ENCODE results near the gene BRD3. TPM values are rescaled to one million over a fixed set of nuclear protein-coding genes. Genes with fewer than 3 reads are reported as not detected.

The BRD3 gene
- total and polyA plus RNA-seq, 4 experiments from 2014 or later, result 16.0 to 48.5 (median 30.5) TPM

DNA sequence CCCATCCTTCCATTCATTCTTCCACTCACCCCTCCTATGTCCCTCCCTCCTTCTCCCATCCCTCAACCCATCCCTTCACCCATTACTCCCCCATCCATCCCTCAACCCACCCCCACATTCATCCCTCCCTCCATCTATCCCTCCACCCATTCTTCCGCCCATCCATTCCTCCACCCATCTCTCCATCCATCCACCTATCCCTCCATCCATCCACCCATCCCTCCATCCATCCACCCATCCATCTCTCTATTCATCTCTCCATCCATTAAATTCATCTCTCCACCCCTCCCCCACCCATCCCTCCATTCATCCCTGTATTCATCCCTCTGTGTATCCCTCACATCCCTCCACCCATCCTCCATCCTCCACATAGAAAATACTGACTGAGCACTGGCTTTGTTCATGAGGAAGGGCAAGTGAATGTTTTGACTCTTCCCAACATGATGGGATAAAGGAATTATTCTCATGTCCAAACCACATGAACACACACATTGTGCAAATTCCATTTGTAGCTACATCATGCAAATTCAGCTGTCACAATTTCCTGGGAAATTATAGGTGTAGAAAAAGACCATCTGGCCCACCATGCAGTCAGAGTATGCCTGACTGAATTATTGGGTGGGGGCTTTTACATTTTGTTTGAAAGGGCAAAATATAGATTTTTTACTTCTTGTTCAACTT lies 68.8 kb downstream of the BRD3 start:
- Mint-ChIP-seq H3K4me1 (peaks cover 1 to 4% (median 3%) of the 10 kb centered on the region in 4 donors), H3K27ac (no peak overlapping the region), H3K27me3 (peaks cover 4 to 8% of the 10 kb centered on the region in 2 donors), H3K9me3 (no peaks in the 10 kb centered on the region), H3K4me3 (no peak overlapping the region), H3K36me3 (no peaks in the 10 kb centered on the region)
- Histone ChIP-seq H3K4me3 (ENCODE audit: low read length in 2 of 2) (no peak overlapping the region), H3K27ac (ENCODE audit: low read depth, low read length) (no peak overlapping the region), H3K36me3 (ENCODE audit: insufficient read depth, low read length) (no peaks in the 10 kb centered on the region), H3K9me3 (ENCODE audit: control insufficient read depth in 1 of 2, low read length in 2 of 2) (no peaks in the 10 kb centered on the region), H3K27me3 (ENCODE audit: insufficient read depth, low read length) (no peaks in the 10 kb centered on the region), H3K4me1 (ENCODE audit: insufficient read depth, low read length) (peaks cover 4% of the 10 kb centered on the region)
- DNase-seq, result no peak
- ChIA-PET POLR2A (ENCODE audit: partially characterized antibody) (no interaction called here), CTCF (ENCODE audit: partially characterized antibody) (no interaction called here)
- intact Hi-C loops (cut with micrococcal nuclease), result no loop called here

DNA sequence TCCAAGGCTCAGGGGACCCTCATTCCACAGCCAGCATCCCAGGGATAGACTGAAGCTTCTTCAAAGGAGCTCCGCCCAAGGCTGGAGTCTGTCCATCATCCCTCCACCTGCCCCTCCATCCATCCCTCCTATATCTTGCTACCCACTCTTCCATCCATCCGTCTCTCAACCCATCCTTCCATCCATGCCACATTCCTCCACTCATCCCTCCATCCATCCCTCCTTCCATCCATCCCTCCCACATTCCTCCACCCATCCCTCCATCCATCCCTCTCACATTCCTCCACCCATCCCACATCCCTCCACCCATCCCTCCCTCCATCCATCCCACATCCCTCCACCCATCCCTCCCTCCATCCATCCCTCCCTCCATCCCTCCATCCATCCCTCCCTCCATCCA lies 70.2 kb downstream of the BRD3 start:
- H3K4me1 ChIP-seq (ENCODE audit: insufficient read depth, low read length), result peaks cover 16% of the 10 kb centered on the region
- ChIA-PET POLR2A (ENCODE audit: partially characterized antibody) (interaction anchor here (0.7 kb wide), 1 partner anchor 27 kb away, joined by 3 read pairs; the partner anchor contains the start of gene BRD3OS), CTCF (ENCODE audit: partially characterized antibody) (interaction anchor here (0.7 kb wide), 1 partner anchor 215 kb away, joined by 5 read pairs; no protein-coding TSS in a partner anchor)
- no peaks in the 10 kb centered on the region for H3K36me3 ChIP-seq (ENCODE audit: insufficient read depth, low read length)
- Mint-ChIP-seq H3K27ac (no peak overlapping the region), H3K4me1 (peaks cover 1 to 12% (median 4%) of the 10 kb centered on the region in 4 donors), H3K9me3 (no peaks in the 10 kb centered on the region), H3K4me3 (no peak overlapping the region), H3K36me3 (no peaks in the 10 kb centered on the region), H3K27me3 (peaks cover 2 to 8% of the 10 kb centered on the region in 2 donors)
- H3K4me3 ChIP-seq (ENCODE audit: low read length in 2 of 2), result no peak overlapping the region
- DNase-seq, result no peak
- H3K27me3 ChIP-seq (ENCODE audit: insufficient read depth, low read length), result no peaks in the 10 kb centered on the region
- no peak overlapping the region for H3K27ac ChIP-seq (ENCODE audit: low read depth, low read length)
- intact Hi-C loops (cut with micrococcal nuclease), result no loop called here
- H3K9me3 ChIP-seq (ENCODE audit: control insufficient read depth in 1 of 2, low read length in 2 of 2), result no peaks in the 10 kb centered on the region

DNA sequence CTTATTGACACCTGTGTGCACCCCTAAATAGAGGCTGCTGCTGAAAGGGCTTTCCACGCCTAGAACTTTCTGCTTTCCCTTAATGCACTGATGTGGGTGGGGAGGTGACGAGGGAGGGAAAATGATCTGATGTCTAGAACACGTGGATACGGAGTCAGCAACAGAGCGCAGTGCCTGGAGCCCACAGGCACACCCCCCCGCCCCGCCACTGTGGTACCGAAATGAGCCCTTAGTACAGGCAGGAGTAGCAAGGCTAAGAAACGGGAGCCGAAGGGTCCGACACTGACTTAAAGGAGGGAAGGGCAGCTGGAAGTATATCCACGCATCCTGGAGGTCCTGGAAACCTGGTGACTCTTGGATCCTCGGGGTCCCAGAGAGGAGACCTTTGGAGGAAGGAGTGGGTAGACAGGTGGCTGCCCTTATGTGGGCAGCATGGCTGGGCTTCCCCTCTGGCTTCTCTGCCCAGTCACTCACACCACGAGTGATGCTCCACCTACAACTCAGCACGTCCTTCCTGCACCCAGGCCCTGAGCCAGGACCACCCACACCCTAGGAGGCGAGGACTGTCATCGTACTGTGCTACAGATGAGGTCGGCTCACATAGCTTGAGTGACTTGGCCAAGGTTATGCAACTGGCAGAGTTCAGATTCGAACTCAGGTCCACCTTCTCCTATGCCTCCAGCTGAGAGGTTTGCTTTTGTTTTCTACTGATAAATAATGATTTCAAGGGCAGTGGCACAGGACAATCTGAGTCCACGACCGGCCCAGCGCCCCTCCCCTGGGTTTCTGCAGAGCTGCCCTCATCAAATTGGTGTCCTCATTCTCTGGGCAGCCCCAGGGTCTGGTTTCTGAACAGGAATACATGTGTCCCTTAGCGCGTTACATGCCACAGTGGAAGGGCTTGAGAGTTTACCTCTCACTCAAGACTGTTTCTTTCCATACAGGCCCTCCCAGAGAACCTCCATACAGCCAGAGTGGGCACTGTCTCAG lies 71.0 kb downstream of the BRD3 start:
- Mint-ChIP-seq H3K4me1 (peaks cover 1 to 12% (median 4%) of the 10 kb centered on the region in 4 donors), H3K9me3 (no peaks in the 10 kb centered on the region), H3K36me3 (no peaks in the 10 kb centered on the region), H3K27ac (no peak overlapping the region), H3K4me3 (peak overlapping the region in 1 of 8 donors; percentile 35), H3K27me3 (peaks cover 2 to 5% of the 10 kb centered on the region in 2 donors)
- Histone ChIP-seq H3K4me3 (ENCODE audit: low read length in 2 of 2) (no peak overlapping the region), H3K9me3 (ENCODE audit: control insufficient read depth in 1 of 2, low read length in 2 of 2) (no peaks in the 10 kb centered on the region), H3K36me3 (ENCODE audit: insufficient read depth, low read length) (no peaks in the 10 kb centered on the region), H3K27me3 (ENCODE audit: insufficient read depth, low read length) (no peaks in the 10 kb centered on the region), H3K4me1 (ENCODE audit: insufficient read depth, low read length) (peaks cover 16% of the 10 kb centered on the region), H3K27ac (ENCODE audit: low read depth, low read length) (no peak overlapping the region)
- ChIA-PET CTCF (ENCODE audit: partially characterized antibody) (interaction anchor here (0.7 to 4.3 kb wide), 5 partner anchors 20 to 220 kb away, joined by 3 to 101 read pairs (median 5); no protein-coding TSS in a partner anchor), POLR2A (ENCODE audit: partially characterized antibody) (interaction anchor here (0.7 kb wide), 1 partner anchor 28 kb away, joined by 3 read pairs; the partner anchor contains the start of gene BRD3OS)
- intact Hi-C loops (cut with micrococcal nuclease), result no loop called here
- no peak for DNase-seq

DNA sequence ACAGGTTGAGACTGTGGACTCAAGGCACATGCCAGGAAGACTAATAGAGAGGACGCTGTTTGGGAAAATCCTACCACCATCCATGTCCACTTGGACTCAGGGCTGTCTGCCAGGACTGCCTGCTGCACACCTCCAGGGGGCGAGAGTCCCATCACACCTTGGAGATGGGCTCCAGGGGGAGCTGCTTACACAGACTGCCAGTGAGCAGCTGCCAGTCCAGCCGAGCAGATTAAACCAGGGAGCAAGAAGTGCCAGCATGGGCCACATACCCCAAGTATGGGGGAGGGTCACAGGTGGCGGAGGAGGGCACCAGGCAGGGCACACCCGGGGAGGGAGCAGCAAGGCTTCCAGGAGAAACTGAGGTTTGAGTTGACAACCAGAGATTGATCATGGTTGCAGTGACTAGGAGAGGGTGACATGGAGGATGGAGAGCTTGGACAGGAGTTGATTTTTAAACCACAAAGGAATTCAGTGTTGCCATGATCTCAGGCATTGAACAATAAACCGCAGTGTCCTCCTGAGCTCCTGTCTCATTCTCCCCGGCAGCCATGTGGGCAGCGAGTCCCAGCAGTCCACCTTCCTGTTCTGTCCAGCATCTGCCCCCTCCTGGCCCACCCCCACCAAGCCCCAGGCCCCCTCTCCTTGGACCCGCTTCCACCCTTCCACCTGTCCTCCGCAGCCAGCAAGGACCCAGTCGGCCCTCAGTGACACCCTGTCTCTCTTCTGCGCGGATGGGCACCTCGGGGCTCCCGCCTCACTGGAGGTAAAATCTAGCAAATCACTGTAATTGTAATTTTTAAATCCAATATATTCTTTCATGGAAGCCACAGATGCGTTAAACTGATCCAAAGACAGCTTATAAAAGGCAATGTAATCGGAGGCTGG lies 72.6 kb downstream of the BRD3 start:
- ChIA-PET CTCF (ENCODE audit: partially characterized antibody) (interaction anchor here (0.7 to 4.3 kb wide), 15 partner anchors 20 to 591 kb away, joined by 3 to 101 read pairs (median 5); partner anchors contain the start of gene BRD3OS), POLR2A (ENCODE audit: partially characterized antibody) (interaction anchor here (1.5 to 2.0 kb wide), 2 partner anchors 40 to 213 kb away, joined by 4 to 6 read pairs; no protein-coding TSS in a partner anchor)
- Histone ChIP-seq H3K9me3 (ENCODE audit: control insufficient read depth in 1 of 2, low read length in 2 of 2) (no peaks in the 10 kb centered on the region), H3K4me1 (ENCODE audit: insufficient read depth, low read length) (peaks cover 16% of the 10 kb centered on the region), H3K36me3 (ENCODE audit: insufficient read depth, low read length) (no peaks in the 10 kb centered on the region), H3K27ac (ENCODE audit: low read depth, low read length) (no peak overlapping the region), H3K4me3 (ENCODE audit: low read length in 2 of 2) (no peak overlapping the region), H3K27me3 (ENCODE audit: insufficient read depth, low read length) (no peaks in the 10 kb centered on the region)
- H3K4me1 Mint-ChIP-seq, result peaks cover 1 to 16% (median 4%) of the 10 kb centered on the region in 4 donors
- H3K4me3 Mint-ChIP-seq, result peak overlapping the region in 1 of 8 donors; percentile 39
- H3K9me3 Mint-ChIP-seq, result no peaks in the 10 kb centered on the region
- no peak overlapping the region for H3K27ac Mint-ChIP-seq
- no peak for DNase-seq
- intact Hi-C loops (cut with micrococcal nuclease), result no loop called here
- H3K27me3 Mint-ChIP-seq, result peaks cover 0 to 4% of the 10 kb centered on the region in 2 donors
- H3K36me3 Mint-ChIP-seq, result no peaks in the 10 kb centered on the region

DNA sequence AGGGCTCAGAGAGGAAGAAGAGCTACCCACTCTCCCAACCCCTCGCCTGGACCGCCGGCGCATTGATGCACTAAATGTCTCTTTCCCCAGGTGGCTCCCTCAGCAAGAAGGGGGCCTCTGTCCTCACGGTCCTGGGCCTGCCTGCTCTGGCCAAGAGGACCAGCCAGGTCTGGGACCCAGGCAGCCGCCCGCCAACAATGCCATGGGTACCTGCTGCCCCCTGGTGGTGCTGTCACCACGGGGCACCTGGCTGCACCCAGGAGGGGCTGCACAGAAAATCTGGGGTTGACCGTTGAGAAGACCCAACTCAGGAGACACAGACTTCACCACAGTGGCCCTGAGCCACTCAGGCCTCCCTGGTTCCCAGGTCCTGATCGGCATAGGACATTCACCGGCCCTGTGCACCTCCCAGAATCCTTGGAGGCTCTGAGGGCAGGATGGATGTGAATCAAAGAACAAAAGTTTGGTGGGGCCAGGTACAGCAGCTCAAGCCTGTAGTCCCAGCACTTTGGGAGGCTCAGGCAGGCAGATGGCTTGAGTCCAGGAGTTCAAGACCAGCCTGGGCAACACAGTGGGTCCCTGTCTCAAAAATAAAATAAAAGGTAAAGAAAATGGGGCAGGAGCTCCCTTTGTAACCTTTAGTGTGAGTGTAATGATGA lies 73.3 kb downstream of the BRD3 start:
- POLR2A ChIA-PET (ENCODE audit: partially characterized antibody), result interaction anchor here (0.9 to 2.0 kb wide), 5 partner anchors 39 to 212 kb away, joined by 3 to 6 read pairs (median 4); partner anchors contain the start of gene RNU6ATAC
- H3K4me3 ChIP-seq (ENCODE audit: low read length in 2 of 2), result no peak overlapping the region
- H3K9me3 Mint-ChIP-seq, result no peaks in the 10 kb centered on the region
- peaks cover 0 to 6% of the 10 kb centered on the region in 2 donors for H3K27me3 Mint-ChIP-seq
- CTCF ChIA-PET (ENCODE audit: partially characterized antibody), result interaction anchor here (0.7 to 4.3 kb wide), 20 partner anchors 10 to 590 kb away, joined by 3 to 101 read pairs (median 5); partner anchors contain the start of gene BRD3OS
- no peaks in the 10 kb centered on the region for H3K36me3 Mint-ChIP-seq
- H3K9me3 ChIP-seq (ENCODE audit: control insufficient read depth in 1 of 2, low read length in 2 of 2), result no peaks in the 10 kb centered on the region
- intact Hi-C loops (cut with micrococcal nuclease), result no loop called here
- no peaks in the 10 kb centered on the region for H3K36me3 ChIP-seq (ENCODE audit: insufficient read depth, low read length)
- H3K4me1 Mint-ChIP-seq, result peaks cover 1 to 16% (median 4%) of the 10 kb centered on the region in 4 donors
- peak overlapping the region in 1 of 7 donors; percentile 35 for H3K27ac Mint-ChIP-seq
- peaks cover 16% of the 10 kb centered on the region for H3K4me1 ChIP-seq (ENCODE audit: insufficient read depth, low read length)
- peak; percentile 57 to 72 (median 60) for DNase-seq
- no peaks in the 10 kb centered on the region for H3K27me3 ChIP-seq (ENCODE audit: insufficient read depth, low read length)
- H3K27ac ChIP-seq (ENCODE audit: low read depth, low read length), result no peak overlapping the region
- H3K4me3 Mint-ChIP-seq, result peak overlapping the region in 6 of 8 donors; percentile 33 to 77 (median 59)
